ENCODE results near the gene RNF224.

GRCh38 chr9:137271696-137272076 lies 44.4 kb downstream of the RNF224 start:
- TF ChIP-seq REST (IDR thresholded peaks at IDR 0.05; ENCODE audit: low read depth, low read length) (no peak), MTA2 (IDR thresholded peaks at IDR 0.05; ENCODE audit: low read depth) (no peak), POLR2A (IDR thresholded peaks at IDR 0.05; ENCODE audit: low read depth, low read length) (no peak), USF1 (IDR thresholded peaks at IDR 0.05; ENCODE audit: borderline replicate concordance, extremely low read length, insufficient read depth, low read depth, low read length) (no peak), CEBPB (IDR thresholded peaks at IDR 0.05; ENCODE audit: borderline replicate concordance in 1 of 2, low read depth in 2 of 2, low read length in 2 of 2) (no peak), POLR2AphosphoS5 (IDR thresholded peaks at IDR 0.05; ENCODE audit: low read length) (no peak), HDAC2 (IDR thresholded peaks at IDR 0.05) (no peak), GABPA (IDR thresholded peaks at IDR 0.05; ENCODE audit: low read depth) (no peak), EP300 (IDR thresholded peaks at IDR 0.05; ENCODE audit: borderline replicate concordance in 1 of 2, control insufficient read depth in 1 of 2, low read depth in 2 of 2, low read length in 2 of 2) (no peak), CTCF (IDR thresholded peaks at IDR 0.05 in 2 of 3, conservative IDR thresholded peaks at IDR 0.05 in 1 of 3; ENCODE audit: control insufficient read depth in 2 of 3, extremely low read depth in 1 of 3, insufficient read depth in 1 of 3, low read depth in 3 of 3, low read length in 3 of 3) (no peak)

All from GM12878 (cell line).